GM18499 (cell line): ENCODE data around the gene RAB15.
"Not testable (repeated sequence)": the region's sequence is repeated elsewhere in the genome, so short reads cannot be mapped to it uniquely, and the experiment has no call there.

Experiments used
- ATAC-seq: cut with Tn5 transposase; IDR thresholded peaks from one replicate; pipeline ENCODE4 v1.9.1; 2021; ENCODE audit warnings: moderate number of reproducible peaks; ENCODE audit not compliant: insufficient read depth, unreplicated experiment

RAB15 gene

GRCh38 chr14:64915029-64915424 is 57.1 kb downstream of the RAB15 start:
- ATAC-seq: no peak

GRCh38 chr14:64914237-64915028 is 57.7 kb downstream of the RAB15 start, which contains the start of gene CHURC1:
Gene CHURC1 (plus strand): TSS chr14:64914455. CDS start chr14:64914496, 41 bp downstream.
- ATAC-seq: peak; percentile 80

GRCh38 chr14:64913477-64913876 is 58.7 kb downstream of the RAB15 start:
- ATAC-seq: not testable (repeated sequence)

GRCh38 chr14:64912261-64912660 is 59.9 kb downstream of the RAB15 start:
- no peak for ATAC-seq

GRCh38 chr14:64910847-64911495 is 61.2 kb downstream of the RAB15 start:
- ATAC-seq: no peak

- ATAC-seq: no peak
Observed at GRCh38 chr14:64906022-64906421, 66.1 kb downstream of the RAB15 start.

- ATAC-seq: no peak
Observed at GRCh38 chr14:64899958-64900357, 72.2 kb downstream of the RAB15 start.
